ENCODE data around the gene TRAPPC6A. TPM values are rescaled to one million over a fixed set of nuclear protein-coding genes. Genes with fewer than 3 reads are reported as not detected.

The TRAPPC6A gene
- total and polyA plus RNA-seq, 2 of the 13 experiments (the other 11 are each of a cell fraction or from before 2014, with no cell fraction given): 6.5 to 21.0 TPM

- no peak for TF ChIP-seq RORA (CRISPR knock-in tag; IDR thresholded peaks at IDR 0.05)
- TF ChIP-seq ZC3H4 (CRISPR knock-in tag; IDR thresholded peaks at IDR 0.05; ENCODE audit: borderline replicate concordance): no peak
- no peak for TF ChIP-seq CSRNP1 (CRISPR knock-in tag; IDR thresholded peaks at IDR 0.05)
- no peak for TF ChIP-seq PHF8 (CRISPR knock-in tag; IDR thresholded peaks at IDR 0.05)
- no peak for TF ChIP-seq HNRNPK (IDR thresholded peaks at IDR 0.05; ENCODE audit: low read depth, low read length, poor library complexity, severe bottlenecking)
- 0 out of 2 replicates have a peak, but pooled peaks have one; percentile 29 for TF ChIP-seq FOXP4 (CRISPR knock-in tag; IDR thresholded peaks at IDR 0.05)
- no peak for TF ChIP-seq SKI (IDR thresholded peaks at IDR 0.05; ENCODE audit: partially characterized antibody)
- TF ChIP-seq CBX1 (IDR thresholded peaks at IDR 0.05; ENCODE audit: low read depth): no peak
- TF ChIP-seq SRSF9 (IDR thresholded peaks at IDR 0.05; ENCODE audit: borderline replicate concordance, insufficient read depth, low read depth, low read length, poor library complexity, severe bottlenecking): no peak
- no peak for TF ChIP-seq ZBTB34 (CRISPR knock-in tag; IDR thresholded peaks at IDR 0.05)
- TF ChIP-seq BHLHE40 (IDR thresholded peaks at IDR 0.05; ENCODE audit: low read length): no peak
- no peak for TF ChIP-seq ZBTB3 (CRISPR knock-in tag; IDR thresholded peaks at IDR 0.05; ENCODE audit: borderline replicate concordance, low read depth)
- no peak for TF ChIP-seq PHF20 (CRISPR knock-in tag; IDR thresholded peaks at IDR 0.05)
- no peak for TF ChIP-seq CSRNP2 (CRISPR knock-in tag; conservative IDR thresholded peaks at IDR 0.05; ENCODE audit: low read depth)
- no peak for TF ChIP-seq ZSCAN12 (CRISPR knock-in tag; IDR thresholded peaks at IDR 0.05)
- TF ChIP-seq CENPBD1 (CRISPR knock-in tag; IDR thresholded peaks at IDR 0.05; ENCODE audit: borderline replicate concordance, low read depth): no peak
- TF ChIP-seq HNF1B (CRISPR knock-in tag; IDR thresholded peaks at IDR 0.05): 0 out of 2 replicates have a peak, but pooled peaks have one; percentile 39
- no peak for TF ChIP-seq PAWR (CRISPR knock-in tag; IDR thresholded peaks at IDR 0.05; ENCODE audit: borderline replicate concordance)
- TF ChIP-seq ZNF468 (CRISPR knock-in tag; IDR thresholded peaks at IDR 0.05): no peak
Measured at GRCh38 chr19:45168767-45169351, 9.2 kb downstream of the TRAPPC6A start (continued).

Measured in HepG2 (cell line).